ENCODE results near the gene TTN.

Gene TTN

DNA sequence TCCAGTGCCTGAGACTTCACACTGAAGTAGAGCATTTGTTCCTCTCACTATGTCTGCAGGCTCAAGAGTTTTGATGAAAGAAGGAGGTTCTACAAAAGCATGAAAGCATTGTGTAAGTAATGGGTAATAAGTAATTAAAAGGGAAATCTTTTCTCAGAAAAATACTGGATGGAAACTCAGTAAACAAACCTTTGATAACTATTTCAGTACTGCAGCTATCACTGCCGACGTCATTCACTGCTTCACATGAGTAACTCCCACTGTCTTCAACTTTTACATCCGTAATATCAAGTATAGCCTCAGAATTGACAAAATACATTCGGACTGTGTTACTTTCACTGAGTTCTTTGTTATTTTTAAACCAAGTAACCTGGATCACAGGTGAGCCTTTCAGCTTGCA, 72.7 kb downstream of the TTN start:
- no peak for DNase-seq (ENCODE audit: low spot score)

- no peak for DNase-seq (ENCODE audit: low spot score)
These were observed 73.2 kb downstream of the TTN start for GRCh38 chr2:178733975-178734374.

GRCh38 chr2:178732913-178733312, 74.3 kb downstream of the TTN start:
- no peak for DNase-seq (ENCODE audit: low spot score)

- DNase-seq (ENCODE audit: low spot score): no peak
These were observed 75.9 kb downstream of the TTN start for GRCh38 chr2:178731300-178731699.

DNA sequence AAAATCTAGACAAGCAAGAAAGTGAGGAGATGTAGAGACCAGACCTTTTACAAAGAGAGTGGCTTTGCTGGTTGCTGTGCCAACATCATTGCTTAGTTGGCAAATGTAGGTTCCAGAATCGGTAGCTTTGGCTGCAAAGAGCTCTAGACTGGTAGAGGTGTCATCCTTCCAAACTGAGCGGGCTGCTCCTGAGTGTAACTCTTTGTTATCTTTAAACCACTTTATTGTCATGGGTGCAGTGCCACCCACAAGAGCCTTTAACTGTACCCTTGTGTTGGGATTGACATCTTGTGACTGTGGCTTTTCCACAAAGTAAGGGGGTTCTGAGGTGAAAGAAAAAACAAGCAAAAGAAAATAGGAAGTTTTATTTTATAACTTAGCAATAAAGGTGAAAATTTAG, 77.2 kb downstream of the TTN start:
- no peak for DNase-seq (ENCODE audit: low spot score)

DNA sequence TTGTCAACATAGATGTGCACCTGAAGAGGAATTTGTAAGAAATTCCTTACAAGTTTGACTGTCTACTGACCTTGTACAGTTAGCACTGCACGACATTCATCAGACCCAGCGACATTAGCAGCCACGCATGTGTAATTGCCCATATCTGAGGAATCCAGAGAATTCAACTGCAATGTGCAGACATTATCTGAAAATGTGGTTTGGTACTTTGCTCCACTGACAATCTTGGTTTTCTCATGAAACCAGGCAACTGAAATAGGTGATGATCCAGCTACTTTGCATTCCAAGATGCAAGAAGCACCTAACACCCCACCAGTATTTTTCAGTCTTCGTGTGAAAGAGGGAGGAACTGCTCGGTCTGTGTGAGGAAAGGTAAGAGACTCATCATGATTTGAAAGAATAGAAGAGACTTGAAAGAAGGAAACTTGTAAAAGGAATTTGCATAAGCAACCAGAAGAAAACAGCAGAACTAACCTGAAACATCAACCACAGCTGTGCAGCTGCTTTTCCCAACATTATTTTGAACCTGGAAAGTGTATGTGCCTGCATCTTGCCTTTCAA, 83.4 kb downstream of the TTN start:
- DNase-seq (ENCODE audit: low spot score): no peak

DNA sequence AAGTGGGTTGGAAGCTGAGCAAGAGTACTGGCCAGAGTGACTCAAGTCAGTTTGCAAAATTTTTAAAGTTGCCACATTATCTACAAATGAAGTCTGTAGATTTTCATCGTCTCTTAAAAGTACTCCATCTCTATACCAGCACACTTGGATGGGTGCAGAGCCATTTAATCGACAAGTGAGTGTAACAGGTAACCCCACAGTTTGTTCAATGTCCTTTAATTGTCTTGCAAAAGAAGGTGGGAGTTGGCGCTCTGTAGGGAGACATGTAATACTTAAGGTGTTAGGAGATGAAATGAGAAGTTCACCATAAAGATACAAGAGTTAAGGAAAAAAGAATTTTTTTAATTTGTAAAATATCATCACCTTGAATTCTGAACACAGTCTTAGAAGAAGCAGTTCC, 84.9 kb downstream of the TTN start:
- DNase-seq (ENCODE audit: low spot score): no peak

GRCh38 chr2:178718988-178719387, 88.2 kb downstream of the TTN start:
- DNase-seq (ENCODE audit: low spot score): no peak

DNA sequence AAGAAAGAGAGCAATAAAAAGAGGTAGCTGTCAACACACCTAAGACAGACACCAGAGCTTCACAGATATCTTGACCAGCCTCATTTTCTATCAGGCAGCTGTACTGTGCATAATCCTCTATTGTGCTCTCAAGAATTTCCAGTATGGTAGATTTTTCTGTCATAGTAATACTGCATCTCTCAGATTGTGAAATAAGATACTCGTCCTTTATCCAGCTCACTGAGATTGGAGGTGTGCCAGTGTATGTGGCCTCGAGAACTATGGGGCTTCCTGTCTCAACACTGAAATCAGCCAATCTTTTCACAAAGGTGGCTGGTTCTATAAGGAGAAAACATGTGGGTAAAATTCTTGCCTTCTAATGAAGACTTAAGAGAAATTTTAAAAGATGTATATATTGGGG, 88.9 kb downstream of the TTN start:
- peak; percentile 37 for DNase-seq (ENCODE audit: low spot score)

- DNase-seq (ENCODE audit: low spot score): peak; percentile 85
These were observed 90.8 kb downstream of the TTN start for GRCh38 chr2:178716394-178716793.

- no peak for DNase-seq (ENCODE audit: low spot score)
These were observed 91.9 kb downstream of the TTN start for GRCh38 chr2:178715366-178715765.

DNA sequence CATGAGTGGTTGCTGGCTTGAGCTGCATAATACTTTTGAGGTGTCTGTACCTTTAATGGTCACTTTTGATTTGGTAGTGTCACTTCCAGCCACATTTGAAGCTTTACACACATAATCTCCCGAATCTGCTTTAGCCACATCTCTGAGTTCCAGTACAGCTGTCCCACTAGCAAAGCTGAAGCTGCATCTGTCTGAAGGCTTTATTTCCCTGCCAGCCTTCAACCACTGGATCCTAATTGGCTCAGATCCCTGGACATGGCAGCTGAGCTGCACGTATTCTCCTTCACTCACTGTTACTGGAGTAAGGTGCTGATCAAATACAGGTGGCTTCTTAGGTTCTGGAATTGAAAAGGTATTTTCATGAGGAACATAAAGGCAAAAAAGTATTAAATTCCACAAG, 99.7 kb downstream of the TTN start:
- DNase-seq (ENCODE audit: low spot score): peak; percentile 14

GRCh38 chr2:178704876-178705275, 102.3 kb downstream of the TTN start:
- DNase-seq (ENCODE audit: low spot score): no peak

GRCh38 chr2:178702361-178702760, 104.9 kb downstream of the TTN start:
- no peak for DNase-seq (ENCODE audit: low spot score)

DNA sequence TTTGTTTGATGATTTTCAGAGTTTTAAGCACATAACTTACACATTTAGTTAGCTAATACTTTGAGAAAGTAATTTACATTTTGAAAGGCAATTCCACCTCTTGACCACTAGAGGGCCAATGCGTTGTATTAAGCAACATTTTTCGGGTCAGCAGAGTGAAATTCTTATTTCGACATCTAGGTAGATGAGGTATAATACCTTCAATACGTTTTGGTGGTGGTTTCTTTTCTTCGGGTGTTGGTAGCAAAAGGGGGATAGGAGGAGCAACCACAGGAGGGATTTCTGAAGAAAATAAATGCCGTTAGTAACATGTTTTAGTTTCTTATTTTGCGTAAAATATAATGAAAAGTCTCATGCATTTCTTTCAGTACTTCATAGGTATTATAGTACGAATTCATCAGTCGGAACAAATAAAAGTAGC, 106.3 kb downstream of the TTN start:
- DNase-seq (ENCODE audit: low spot score): peak; percentile 20

DNA sequence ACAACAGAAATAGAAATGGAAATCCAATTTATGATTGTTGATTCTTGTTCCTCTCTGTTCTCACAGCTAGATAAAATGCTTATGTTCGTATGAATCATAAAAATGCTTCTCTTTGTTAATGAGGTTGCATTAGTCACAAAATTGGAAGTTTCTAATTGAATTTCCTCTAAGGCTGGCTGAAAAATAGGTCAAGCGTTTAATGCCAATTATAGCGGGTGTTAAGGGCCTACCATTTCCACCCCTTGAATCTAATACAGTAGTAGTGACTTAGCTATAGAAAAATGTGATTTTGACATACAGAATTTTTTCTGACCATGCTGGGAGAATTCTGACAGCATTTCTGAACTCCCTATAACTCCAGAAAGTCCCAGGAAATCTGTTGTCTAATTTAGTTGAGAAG, 107.1 kb downstream of the TTN start:
- DNase-seq (ENCODE audit: low spot score): no peak

DNA sequence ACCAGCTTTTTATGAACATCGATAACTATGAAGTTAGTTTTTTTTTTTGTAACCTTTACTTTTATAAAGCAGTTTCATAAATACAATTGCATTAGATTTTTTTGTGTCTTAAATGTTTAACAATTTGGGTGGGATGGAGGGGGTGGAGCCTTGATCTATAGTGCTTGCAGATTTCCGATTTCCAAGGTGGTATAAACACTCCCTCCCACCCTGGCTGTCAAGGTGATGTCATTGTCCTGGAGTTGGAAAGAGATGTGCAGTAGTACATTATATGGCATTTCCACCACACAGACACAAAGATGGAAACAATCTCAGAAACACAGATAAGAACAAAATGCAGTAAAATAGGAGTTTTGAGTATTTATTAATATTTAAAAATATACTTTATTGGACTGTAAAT, 114.4 kb downstream of the TTN start:
- DNase-seq (ENCODE audit: low spot score): no peak

GRCh38 chr2:178689808-178690207, 117.4 kb downstream of the TTN start:
- DNase-seq (ENCODE audit: low spot score): no peak

GRCh38 chr2:178683877-178684276, 123.3 kb downstream of the TTN start:
- no peak for DNase-seq (ENCODE audit: low spot score)

DNA sequence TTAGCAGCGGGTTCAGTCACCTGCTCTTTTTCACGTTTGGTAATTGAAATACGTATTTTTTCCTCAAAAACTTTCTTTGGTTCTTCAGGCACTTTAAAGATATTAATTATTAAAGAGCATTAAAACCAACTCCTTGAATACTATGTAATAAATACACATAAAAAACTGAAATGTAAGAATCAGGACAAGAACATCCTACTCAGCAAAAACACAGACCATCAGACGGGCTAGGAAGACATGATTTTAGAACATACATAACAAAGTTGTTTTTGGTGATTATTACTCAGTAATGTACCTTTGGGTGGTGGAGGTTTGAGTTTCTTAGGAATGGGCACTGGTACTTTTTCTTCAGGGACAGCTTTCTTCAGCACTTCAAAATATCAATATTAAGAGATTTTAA, 126.1 kb downstream of the TTN start:
- no peak for DNase-seq (ENCODE audit: low spot score)

DNA sequence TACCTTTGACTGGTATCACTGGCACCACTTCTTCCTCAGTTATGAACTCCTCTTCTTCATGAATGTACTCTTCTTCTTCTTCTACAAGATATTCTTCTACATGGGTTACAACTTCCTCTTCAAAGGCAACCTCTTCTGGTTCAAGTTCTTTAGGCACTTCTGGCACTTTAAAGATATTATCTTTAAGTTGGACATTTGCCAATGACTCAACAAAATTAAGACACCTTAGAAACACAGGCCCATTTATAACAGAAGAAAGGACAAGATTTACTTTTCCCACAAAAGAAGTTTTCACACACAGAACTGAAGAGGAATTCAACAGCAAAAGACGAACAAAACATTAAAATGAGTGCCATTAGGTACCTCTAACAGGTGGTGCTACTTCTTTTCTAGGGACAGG, 127.3 kb downstream of the TTN start:
- DNase-seq (ENCODE audit: low spot score): no peak

GRCh38 chr2:178677599-178677998, 129.6 kb downstream of the TTN start:
- no peak for DNase-seq (ENCODE audit: low spot score)

DNA sequence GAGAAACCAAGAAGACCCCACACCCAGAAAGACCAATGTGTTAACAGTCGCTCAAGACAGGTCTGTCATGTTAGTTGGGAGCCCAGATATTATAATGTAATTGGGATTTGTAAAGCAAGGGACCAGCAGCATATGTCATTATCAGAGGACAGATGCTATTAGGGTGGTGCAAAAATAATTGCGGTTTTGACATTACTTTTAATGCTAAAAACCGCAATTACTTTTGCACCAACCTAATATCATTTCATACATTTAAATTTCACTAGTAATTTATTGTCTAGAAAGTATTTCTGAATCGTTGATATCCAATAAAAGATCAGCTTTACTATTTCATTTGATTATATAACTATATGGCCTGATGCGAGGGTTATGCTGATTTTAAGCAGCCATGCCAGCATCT, 131.2 kb downstream of the TTN start:
- no peak for DNase-seq (ENCODE audit: low spot score)

- DNase-seq (ENCODE audit: low spot score): peak; percentile 4
These were observed 133.1 kb downstream of the TTN start for GRCh38 chr2:178674122-178674521.
